GM12872 (cell line): ENCODE data around the gene LYRM9.
A peak's percentile ranks its signal among the peaks of the same experiment; 100 is the strongest.

Source experiments
- CTCF ChIP-seq: IDR thresholded peaks from 3 replicates; pipeline ENCODE4 v1.5.1; 2011; ENCODE audit warnings: low read depth, mild to moderate bottlenecking, low read length, moderate library complexity; ENCODE audit not compliant: insufficient read depth

Gene LYRM9

GRCh38 chr17:27882162-27882840 is 10.9 kb downstream of the LYRM9 start:
- TF ChIP-seq CTCF: no peak

GRCh38 chr17:27879987-27880608 is 13.1 kb downstream of the LYRM9 start:
- peak; percentile 94 for TF ChIP-seq CTCF

- no peak for TF ChIP-seq CTCF
Measured at GRCh38 chr17:27878776-27879562, 14.2 kb downstream of the LYRM9 start.

GRCh38 chr17:27873746-27874145 is 19.4 kb downstream of the LYRM9 start:
- no peak for TF ChIP-seq CTCF

- no peak for TF ChIP-seq CTCF
Measured at GRCh38 chr17:27873211-27873610, 20.0 kb downstream of the LYRM9 start.

- TF ChIP-seq CTCF: no peak
Measured at GRCh38 chr17:27872776-27873175, 20.4 kb downstream of the LYRM9 start.

GRCh38 chr17:27871407-27871806 is 21.8 kb downstream of the LYRM9 start:
- no peak for TF ChIP-seq CTCF
